ENCODE results near the gene STARD10. TPM values are rescaled to one million over a fixed set of nuclear protein-coding genes. Genes with fewer than 3 reads are reported as not detected.

The STARD10 gene
- total RNA-seq, 1 donor from 2014 or later: 38.4 TPM

GRCh38 chr11:72778535-72779494 lies 15.0 kb downstream of the STARD10 start:
- Mint-ChIP-seq H3K36me3 (ENCODE audit: low read depth, unreplicated experiment) (peaks cover 8% of the 10 kb centered on the region), H3K9me3 (ENCODE audit: unreplicated experiment) (no peaks in the 10 kb centered on the region), H3K4me1 (ENCODE audit: low read depth, unreplicated experiment) (peaks cover 14% of the 10 kb centered on the region), H3K27me3 (ENCODE audit: low read depth, unreplicated experiment) (peaks cover 7% of the 10 kb centered on the region), H3K4me3 (ENCODE audit: unreplicated experiment) (no peak overlapping the region), H3K27ac (ENCODE audit: unreplicated experiment) (no peak overlapping the region)
- H3K4me3 ChIP-seq (ENCODE audit: insufficient read depth, low read depth, low read length): no peak overlapping the region
- DNase-seq (ENCODE audit: low read depth) (no peak), FAIRE-seq (no peak)
- H3K79me2 ChIP-seq (ENCODE audit: insufficient read depth, low read length): no peaks in the 10 kb centered on the region
- H4K20me1 ChIP-seq (ENCODE audit: insufficient read depth, low read length): peaks cover 8% of the 10 kb centered on the region
- no peak overlapping the region for H2AFZ ChIP-seq (ENCODE audit: low read depth, low read length)
- H3K36me3 ChIP-seq (ENCODE audit: insufficient read depth, low read length): no peaks in the 10 kb centered on the region
- no peak overlapping the region for H3K9ac ChIP-seq (ENCODE audit: low read length)
- no peak overlapping the region for H3K27ac ChIP-seq (ENCODE audit: low read depth, low read length)
- H3K4me2 ChIP-seq (ENCODE audit: low read length): no peak overlapping the region
- H3K4me1 ChIP-seq (ENCODE audit: insufficient read depth, low read length): peaks cover under 1% of the 10 kb centered on the region
- TF ChIP-seq, protein P1, sequence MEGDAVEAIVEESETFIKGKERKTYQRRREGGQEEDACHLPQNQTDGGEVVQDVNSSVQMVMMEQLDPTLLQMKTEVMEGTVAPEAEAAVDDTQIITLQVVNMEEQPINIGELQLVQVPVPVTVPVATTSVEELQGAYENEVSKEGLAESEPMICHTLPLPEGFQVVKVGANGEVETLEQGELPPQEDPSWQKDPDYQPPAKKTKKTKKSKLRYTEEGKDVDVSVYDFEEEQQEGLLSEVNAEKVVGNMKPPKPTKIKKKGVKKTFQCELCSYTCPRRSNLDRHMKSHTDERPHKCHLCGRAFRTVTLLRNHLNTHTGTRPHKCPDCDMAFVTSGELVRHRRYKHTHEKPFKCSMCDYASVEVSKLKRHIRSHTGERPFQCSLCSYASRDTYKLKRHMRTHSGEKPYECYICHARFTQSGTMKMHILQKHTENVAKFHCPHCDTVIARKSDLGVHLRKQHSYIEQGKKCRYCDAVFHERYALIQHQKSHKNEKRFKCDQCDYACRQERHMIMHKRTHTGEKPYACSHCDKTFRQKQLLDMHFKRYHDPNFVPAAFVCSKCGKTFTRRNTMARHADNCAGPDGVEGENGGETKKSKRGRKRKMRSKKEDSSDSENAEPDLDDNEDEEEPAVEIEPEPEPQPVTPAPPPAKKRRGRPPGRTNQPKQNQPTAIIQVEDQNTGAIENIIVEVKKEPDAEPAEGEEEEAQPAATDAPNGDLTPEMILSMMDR (IDR thresholded peaks at IDR 0.05; ENCODE audit: insufficient read depth, low read depth, low read length): no peak
- TF ChIP-seq EZH2 (IDR thresholded peaks at IDR 0.05; ENCODE audit: insufficient read depth, low read length): no peak
- H3K9me3 ChIP-seq (ENCODE audit: insufficient read depth, low read depth, low read length): no peaks in the 10 kb centered on the region
- H3K27me3 ChIP-seq (ENCODE audit: insufficient read depth, low read length): no peaks in the 10 kb centered on the region

GRCh38 chr11:72777755-72778278 lies 16.0 kb downstream of the STARD10 start:
- no peak overlapping the region for H3K9ac ChIP-seq (ENCODE audit: low read length)
- no peak overlapping the region for H3K4me3 ChIP-seq (ENCODE audit: insufficient read depth, low read depth, low read length)
- H3K27me3 ChIP-seq (ENCODE audit: insufficient read depth, low read length): no peaks in the 10 kb centered on the region
- Mint-ChIP-seq H3K27me3 (ENCODE audit: low read depth, unreplicated experiment) (peaks cover 7% of the 10 kb centered on the region), H3K36me3 (ENCODE audit: low read depth, unreplicated experiment) (peaks cover 8% of the 10 kb centered on the region), H3K4me1 (ENCODE audit: low read depth, unreplicated experiment) (peaks cover 21% of the 10 kb centered on the region), H3K4me3 (ENCODE audit: unreplicated experiment) (no peak overlapping the region), H3K9me3 (ENCODE audit: unreplicated experiment) (no peaks in the 10 kb centered on the region), H3K27ac (ENCODE audit: unreplicated experiment) (no peak overlapping the region)
- H3K4me2 ChIP-seq (ENCODE audit: low read length): no peak overlapping the region
- H4K20me1 ChIP-seq (ENCODE audit: insufficient read depth, low read length): peaks cover 8% of the 10 kb centered on the region
- no peak for DNase-seq (ENCODE audit: low read depth)
- FAIRE-seq: no peak
- no peaks in the 10 kb centered on the region for H3K9me3 ChIP-seq (ENCODE audit: insufficient read depth, low read depth, low read length)
- peaks cover 11% of the 10 kb centered on the region for H3K4me1 ChIP-seq (ENCODE audit: insufficient read depth, low read length)
- H3K36me3 ChIP-seq (ENCODE audit: insufficient read depth, low read length): no peaks in the 10 kb centered on the region
- H3K27ac ChIP-seq (ENCODE audit: low read depth, low read length): no peak overlapping the region
- TF ChIP-seq EZH2 (IDR thresholded peaks at IDR 0.05; ENCODE audit: insufficient read depth, low read length): no peak
- TF ChIP-seq, protein P1 (IDR thresholded peaks at IDR 0.05; ENCODE audit: insufficient read depth, low read depth, low read length): no peak
- H2AFZ ChIP-seq (ENCODE audit: low read depth, low read length): no peak overlapping the region
- H3K79me2 ChIP-seq (ENCODE audit: insufficient read depth, low read length): no peaks in the 10 kb centered on the region

Data from astrocyte (in vitro differentiated cells and primary cell).